Liver (tissue), 9 donors: ENCODE data around the gene TRIO. TPM values are rescaled to one million over a fixed set of nuclear protein-coding genes. Genes with fewer than 3 reads are reported as not detected.

Experiments
- DNase-seq: peaks from one replicate; pipeline ENCODE4 v3.0.0-alpha.2; 2017; ENCODE audit warnings: low spot score
- H3K27ac ChIP-seq, 2 donors: one replicate each; pipeline ENCODE4 v1.7.0; 2013; ENCODE audit warnings: inconsistent platforms in 2 of 2, low read length in 2 of 2, control low read depth in 1 of 2, low read depth in 1 of 2, mild to moderate bottlenecking in 1 of 2
- H3K27me3 ChIP-seq, 4 donors: one replicate each; pipeline versions ENCODE4 v1.6.1 to v1.7.0; 2013; ENCODE audit warnings: low read length in 3 of 4, inconsistent platforms in 1 of 4, mild to moderate bottlenecking in 1 of 4, moderate library complexity in 1 of 4; ENCODE audit not compliant: control insufficient read depth in 4 of 4, insufficient read depth in 4 of 4
- H3K36me3 ChIP-seq, 4 donors: one replicate each; pipeline versions ENCODE4 v1.6.1 to v1.7.0; 2013; ENCODE audit warnings: low read length in 3 of 4, mild to moderate bottlenecking in 3 of 4, low read depth in 1 of 4, moderate library complexity in 1 of 4; ENCODE audit not compliant: control insufficient read depth in 4 of 4, insufficient read depth in 3 of 4
- H3K4me1 ChIP-seq, 4 donors: one replicate each; pipeline versions ENCODE4 v1.6.1 to v1.7.0; 2013; ENCODE audit warnings: low read length in 3 of 4, mild to moderate bottlenecking in 3 of 4, moderate library complexity in 1 of 4; ENCODE audit not compliant: control insufficient read depth in 4 of 4, insufficient read depth in 4 of 4
- H3K4me3 ChIP-seq, 3 donors: one replicate each; pipeline versions ENCODE4 v1.6.1 to v1.7.0; 2013; ENCODE audit warnings: low read length in 3 of 3, control low read depth in 1 of 3, low read depth in 1 of 3, mild to moderate bottlenecking in 1 of 3
- H3K9ac ChIP-seq, 2 donors: one replicate each; pipeline ENCODE4 v1.7.0; 2013; ENCODE audit warnings: low read length in 2 of 2, mild to moderate bottlenecking in 2 of 2, moderate library complexity in 2 of 2, control low read depth in 1 of 2, low read depth in 1 of 2
- H3K9me3 ChIP-seq, 4 donors: one replicate each; pipeline versions ENCODE4 v1.6.1 to v1.7.0; 2013; ENCODE audit warnings: low read length in 3 of 4; ENCODE audit not compliant: control insufficient read depth in 4 of 4
- EGR1 ChIP-seq, 2 donors: IDR thresholded peaks; 2 replicates each; pipeline ENCODE4 v1.6.1; 2016 to 2018; ENCODE audit warnings: antibody characterized with exemption in 2 of 2, low read depth in 2 of 2
- FOXA1 ChIP-seq: IDR thresholded peaks from 2 replicates; pipeline ENCODE4 v1.6.1; 2016; ENCODE audit warnings: antibody characterized with exemption
- FOXA2 ChIP-seq: IDR thresholded peaks from 2 replicates; pipeline ENCODE4 v1.6.1; 2016; ENCODE audit warnings: antibody characterized with exemption
- GABPA ChIP-seq, 2 donors: IDR thresholded peaks in 1 of 2; conservative IDR thresholded peaks in 1 of 2; 2 replicates each; pipeline ENCODE4 v1.6.1; 2016; ENCODE audit warnings: antibody characterized with exemption in 2 of 2, mild to moderate bottlenecking in 1 of 2, moderate library complexity in 1 of 2
- HNF4A ChIP-seq, 2 donors: conservative IDR thresholded peaks; 2 replicates each; pipeline ENCODE4 v1.6.1; 2016; ENCODE audit warnings: antibody characterized with exemption in 2 of 2, mild to moderate bottlenecking in 2 of 2
- HNF4G ChIP-seq: IDR thresholded peaks from 2 replicates; pipeline ENCODE4 v1.6.1; 2016; ENCODE audit warnings: antibody characterized with exemption
- JUND ChIP-seq, 2 donors: IDR thresholded peaks; 2 replicates each; pipeline ENCODE4 v1.6.1; 2016; ENCODE audit warnings: antibody characterized with exemption in 2 of 2
- NR2F2 ChIP-seq: IDR thresholded peaks from 2 replicates; pipeline ENCODE4 v1.6.1; 2016; ENCODE audit warnings: antibody characterized with exemption
- RAD21 ChIP-seq, 2 donors: IDR thresholded peaks; 2 replicates each; pipeline ENCODE4 v1.6.1; 2016; ENCODE audit warnings: antibody characterized with exemption in 2 of 2, mild to moderate bottlenecking in 2 of 2
- RXRA ChIP-seq, 2 donors: IDR thresholded peaks; 2 replicates each; pipeline ENCODE4 v1.6.1; 2017 to 2018; ENCODE audit warnings: antibody characterized with exemption in 2 of 2, mild to moderate bottlenecking in 1 of 2
- SP1 ChIP-seq: IDR thresholded peaks from 2 replicates; pipeline ENCODE4 v1.6.1; 2018; ENCODE audit warnings: antibody characterized with exemption, mild to moderate bottlenecking
- TAF1 ChIP-seq: conservative IDR thresholded peaks from 2 replicates; pipeline ENCODE4 v1.6.1; 2016; ENCODE audit warnings: antibody characterized with exemption, mild to moderate bottlenecking
- YY1 ChIP-seq: IDR thresholded peaks from 2 replicates; pipeline ENCODE4 v1.6.1; 2016; ENCODE audit warnings: antibody characterized with exemption, mild to moderate bottlenecking
- WGBS: extraction: QIAGEN DNeasy Blood & Tissue Kit; methylation state at CpG from one replicate; pipeline ENCODE4 v1.1.7; 2013; 5-methylcytosine and 5-hydroxymethylcytosine counted together
- polyA plus RNA-seq, 2 donors: library from polyadenylated mRNA; stranded (reverse) in 1 of 2; unstranded in 1 of 2; fragments of 200-250 nt in 1 of 2; fragments of >200 nt in 1 of 2; fragmentation: Nextera tagmentation in 1 of 2; extraction: Ambion mirVana in 1 of 2; gene quantifications; one replicate each; pipeline versions ENCODE4 v1.2.1 to v1.2.3, GENCODE V29; 2013 to 2015
- total RNA-seq, 2 donors: library from RNA; depleted of rRNA; stranded (reverse); fragments of >200 nt; gene quantifications; one replicate each; pipeline ENCODE4 v1.2.3, GENCODE V29; 2014
- TF ChIP-seq, protein P1 (sequence below): IDR thresholded peaks from 2 replicates; pipeline ENCODE4 v1.6.1; 2016; ENCODE audit warnings: antibody characterized with exemption
- TF ChIP-seq, protein P2 (sequence below): fragments of 150-350 bp; IDR thresholded peaks from 2 replicates; pipeline ENCODE4 v1.5.1; 2017; ENCODE audit warnings: improper control_type of control experiment, low read depth, low read length; ENCODE audit not compliant: missing input control
- TF ChIP-seq, protein P3 (sequence below): IDR thresholded peaks from 2 replicates; pipeline ENCODE4 v1.6.1; 2016; ENCODE audit warnings: antibody characterized with exemption
- TF ChIP-seq, protein P4 (sequence below): IDR thresholded peaks from 2 replicates; pipeline ENCODE4 v1.6.1; 2016; ENCODE audit warnings: antibody characterized with exemption
- TF ChIP-seq, protein P5 (sequence below): IDR thresholded peaks from 2 replicates; pipeline ENCODE4 v1.6.1; 2016; ENCODE audit warnings: antibody characterized with exemption, mild to moderate bottlenecking
- donor health status: healthy.
- donor health status: healthy.
- donor health status: healthy.
- donor health status: healthy.
- donor health status: healthy.

Gene TRIO
- total and polyA plus RNA-seq, 4 donors, result 8.5 to 86.2 (median 16.0) TPM

DNA sequence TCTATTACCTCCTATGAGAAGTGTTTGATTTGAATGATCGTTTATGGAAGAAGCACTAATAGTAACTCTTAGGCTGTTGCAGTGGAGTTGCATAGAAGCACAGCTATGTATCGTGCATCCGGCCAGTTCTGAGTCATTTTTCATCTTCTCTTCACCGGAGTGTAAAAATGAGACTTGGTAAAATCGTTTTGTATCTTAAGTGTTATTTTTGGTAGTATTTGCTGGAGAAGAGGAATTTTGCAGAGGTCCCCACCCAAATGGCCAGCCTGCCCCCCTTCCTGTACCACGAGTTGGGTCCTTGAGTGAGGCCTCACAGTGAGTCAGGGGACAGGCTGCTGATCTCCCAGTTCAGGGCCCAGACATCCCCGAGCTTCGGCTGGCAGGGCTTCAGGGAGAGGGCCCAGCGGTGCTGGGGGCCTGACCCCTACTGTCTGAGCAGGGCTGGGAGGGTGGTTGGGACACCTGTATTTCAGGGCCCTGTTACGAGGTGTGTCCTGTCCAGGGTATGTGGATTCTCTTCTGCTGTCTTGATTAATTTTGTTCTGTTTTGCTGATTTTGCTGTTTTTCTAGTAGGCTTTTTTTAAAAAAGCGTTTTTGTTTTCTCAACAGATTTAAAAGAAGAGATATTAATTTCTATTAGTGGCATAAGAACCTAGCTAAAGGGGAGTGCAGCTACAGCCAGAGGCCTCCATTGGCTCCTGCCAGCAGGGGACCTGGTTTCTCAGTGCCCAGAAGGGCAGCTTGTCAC, 210.8 kb downstream of the TRIO start:
- Histone ChIP-seq H3K4me3 (no peak overlapping the region), H3K4me1 (peaks cover 0 to 8% (median 0%) of the 10 kb centered on the region in 4 donors), H3K36me3 (peaks cover 0 to 10% (median 3%) of the 10 kb centered on the region in 4 donors), H3K27me3 (no peaks in the 10 kb centered on the region), H3K9me3 (no peaks in the 10 kb centered on the region), H3K27ac (no peak overlapping the region), H3K9ac (no peak overlapping the region)
- WGBS, result 92% methylated on average over 11 of the region's 11 CpGs
- TF ChIP-seq, protein P1, sequence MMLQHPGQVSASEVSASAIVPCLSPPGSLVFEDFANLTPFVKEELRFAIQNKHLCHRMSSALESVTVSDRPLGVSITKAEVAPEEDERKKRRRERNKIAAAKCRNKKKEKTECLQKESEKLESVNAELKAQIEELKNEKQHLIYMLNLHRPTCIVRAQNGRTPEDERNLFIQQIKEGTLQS, result no peak
- TF ChIP-seq, protein P2, sequence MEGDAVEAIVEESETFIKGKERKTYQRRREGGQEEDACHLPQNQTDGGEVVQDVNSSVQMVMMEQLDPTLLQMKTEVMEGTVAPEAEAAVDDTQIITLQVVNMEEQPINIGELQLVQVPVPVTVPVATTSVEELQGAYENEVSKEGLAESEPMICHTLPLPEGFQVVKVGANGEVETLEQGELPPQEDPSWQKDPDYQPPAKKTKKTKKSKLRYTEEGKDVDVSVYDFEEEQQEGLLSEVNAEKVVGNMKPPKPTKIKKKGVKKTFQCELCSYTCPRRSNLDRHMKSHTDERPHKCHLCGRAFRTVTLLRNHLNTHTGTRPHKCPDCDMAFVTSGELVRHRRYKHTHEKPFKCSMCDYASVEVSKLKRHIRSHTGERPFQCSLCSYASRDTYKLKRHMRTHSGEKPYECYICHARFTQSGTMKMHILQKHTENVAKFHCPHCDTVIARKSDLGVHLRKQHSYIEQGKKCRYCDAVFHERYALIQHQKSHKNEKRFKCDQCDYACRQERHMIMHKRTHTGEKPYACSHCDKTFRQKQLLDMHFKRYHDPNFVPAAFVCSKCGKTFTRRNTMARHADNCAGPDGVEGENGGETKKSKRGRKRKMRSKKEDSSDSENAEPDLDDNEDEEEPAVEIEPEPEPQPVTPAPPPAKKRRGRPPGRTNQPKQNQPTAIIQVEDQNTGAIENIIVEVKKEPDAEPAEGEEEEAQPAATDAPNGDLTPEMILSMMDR, result no peak
- no peak for TF ChIP-seq GABPA (IDR thresholded peaks at IDR 0.05 in 1 of 2, conservative IDR thresholded peaks at IDR 0.05 in 1 of 2)
- TF ChIP-seq, protein P3, sequence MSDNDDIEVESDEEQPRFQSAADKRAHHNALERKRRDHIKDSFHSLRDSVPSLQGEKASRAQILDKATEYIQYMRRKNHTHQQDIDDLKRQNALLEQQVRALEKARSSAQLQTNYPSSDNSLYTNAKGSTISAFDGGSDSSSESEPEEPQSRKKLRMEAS, result no peak
- no peak for TF ChIP-seq RAD21 (IDR thresholded peaks at IDR 0.05)
- no peak for TF ChIP-seq RXRA (IDR thresholded peaks at IDR 0.05)
- no peak for TF ChIP-seq FOXA1
- TF ChIP-seq JUND (IDR thresholded peaks at IDR 0.05), result no peak
- no peak for TF ChIP-seq FOXA2
- TF ChIP-seq HNF4G, result no peak
- TF ChIP-seq, protein P4, sequence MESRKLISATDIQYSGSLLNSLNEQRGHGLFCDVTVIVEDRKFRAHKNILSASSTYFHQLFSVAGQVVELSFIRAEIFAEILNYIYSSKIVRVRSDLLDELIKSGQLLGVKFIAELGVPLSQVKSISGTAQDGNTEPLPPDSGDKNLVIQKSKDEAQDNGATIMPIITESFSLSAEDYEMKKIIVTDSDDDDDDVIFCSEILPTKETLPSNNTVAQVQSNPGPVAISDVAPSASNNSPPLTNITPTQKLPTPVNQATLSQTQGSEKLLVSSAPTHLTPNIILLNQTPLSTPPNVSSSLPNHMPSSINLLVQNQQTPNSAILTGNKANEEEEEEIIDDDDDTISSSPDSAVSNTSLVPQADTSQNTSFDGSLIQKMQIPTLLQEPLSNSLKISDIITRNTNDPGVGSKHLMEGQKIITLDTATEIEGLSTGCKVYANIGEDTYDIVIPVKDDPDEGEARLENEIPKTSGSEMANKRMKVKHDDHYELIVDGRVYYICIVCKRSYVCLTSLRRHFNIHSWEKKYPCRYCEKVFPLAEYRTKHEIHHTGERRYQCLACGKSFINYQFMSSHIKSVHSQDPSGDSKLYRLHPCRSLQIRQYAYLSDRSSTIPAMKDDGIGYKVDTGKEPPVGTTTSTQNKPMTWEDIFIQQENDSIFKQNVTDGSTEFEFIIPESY, result no peak
- no peak for TF ChIP-seq HNF4A (conservative IDR thresholded peaks at IDR 0.05)
- TF ChIP-seq, protein P5, sequence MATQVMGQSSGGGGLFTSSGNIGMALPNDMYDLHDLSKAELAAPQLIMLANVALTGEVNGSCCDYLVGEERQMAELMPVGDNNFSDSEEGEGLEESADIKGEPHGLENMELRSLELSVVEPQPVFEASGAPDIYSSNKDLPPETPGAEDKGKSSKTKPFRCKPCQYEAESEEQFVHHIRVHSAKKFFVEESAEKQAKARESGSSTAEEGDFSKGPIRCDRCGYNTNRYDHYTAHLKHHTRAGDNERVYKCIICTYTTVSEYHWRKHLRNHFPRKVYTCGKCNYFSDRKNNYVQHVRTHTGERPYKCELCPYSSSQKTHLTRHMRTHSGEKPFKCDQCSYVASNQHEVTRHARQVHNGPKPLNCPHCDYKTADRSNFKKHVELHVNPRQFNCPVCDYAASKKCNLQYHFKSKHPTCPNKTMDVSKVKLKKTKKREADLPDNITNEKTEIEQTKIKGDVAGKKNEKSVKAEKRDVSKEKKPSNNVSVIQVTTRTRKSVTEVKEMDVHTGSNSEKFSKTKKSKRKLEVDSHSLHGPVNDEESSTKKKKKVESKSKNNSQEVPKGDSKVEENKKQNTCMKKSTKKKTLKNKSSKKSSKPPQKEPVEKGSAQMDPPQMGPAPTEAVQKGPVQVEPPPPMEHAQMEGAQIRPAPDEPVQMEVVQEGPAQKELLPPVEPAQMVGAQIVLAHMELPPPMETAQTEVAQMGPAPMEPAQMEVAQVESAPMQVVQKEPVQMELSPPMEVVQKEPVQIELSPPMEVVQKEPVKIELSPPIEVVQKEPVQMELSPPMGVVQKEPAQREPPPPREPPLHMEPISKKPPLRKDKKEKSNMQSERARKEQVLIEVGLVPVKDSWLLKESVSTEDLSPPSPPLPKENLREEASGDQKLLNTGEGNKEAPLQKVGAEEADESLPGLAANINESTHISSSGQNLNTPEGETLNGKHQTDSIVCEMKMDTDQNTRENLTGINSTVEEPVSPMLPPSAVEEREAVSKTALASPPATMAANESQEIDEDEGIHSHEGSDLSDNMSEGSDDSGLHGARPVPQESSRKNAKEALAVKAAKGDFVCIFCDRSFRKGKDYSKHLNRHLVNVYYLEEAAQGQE, result no peak
- no peak for TF ChIP-seq NR2F2
- TF ChIP-seq EGR1 (IDR thresholded peaks at IDR 0.05; ENCODE audit: low read depth in 2 of 2), result no peak
- TF ChIP-seq SP1, result no peak
- no peak for TF ChIP-seq YY1
- no peak for TF ChIP-seq TAF1
- no peak for DNase-seq
